Measurements from ENCODE around the gene FHOD1.

DNA sequence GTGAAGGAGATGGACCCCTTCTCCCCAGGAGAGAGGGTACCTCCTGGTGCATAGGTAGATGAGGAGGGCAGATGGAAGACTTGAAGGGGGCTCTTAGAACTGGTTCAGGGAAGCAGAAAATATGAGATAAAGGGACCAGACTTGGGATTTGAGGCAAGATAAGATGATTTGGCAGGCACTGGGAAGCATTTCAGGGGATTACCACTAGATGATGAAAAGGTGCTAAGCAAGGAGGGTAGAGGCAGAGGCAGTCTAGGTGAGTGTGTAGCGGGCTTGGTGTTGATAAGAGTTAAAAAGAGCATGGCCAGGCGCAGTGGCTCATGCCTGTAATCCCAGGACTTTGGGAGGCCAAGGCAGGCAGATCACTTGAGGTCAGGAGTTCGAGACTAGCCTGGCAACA is 15.9 kb upstream of the FHOD1 start:
- TF ChIP-seq CTCF (IDR thresholded peaks at IDR 0.05) (no peak), POLR2A (IDR thresholded peaks at IDR 0.05) (no peak)

Measured in suprapubic skin (tissue), 3 donors.